C4-2B (cell line): Measurements from ENCODE around the gene ZNF280A.

ENCODE experiments used
- H3K27ac ChIP-seq: fragments of 450-650 bp; 2 replicates; pipeline ENCODE4 v1.5.1; 2017
- CTCF ChIP-seq: fragments of 450-650 bp; conservative IDR thresholded peaks from 2 replicates; pipeline ENCODE4 v1.5.1; 2017; ENCODE audit warnings: mild to moderate bottlenecking
- ZFX ChIP-seq: fragments of 450-650 bp; IDR thresholded peaks from 2 replicates; pipeline ENCODE4 v1.6.1; 2017

Gene ZNF280A

GRCh38 chr22:22556578-22556977 is 36.5 kb upstream of the ZNF280A start:
- H3K27ac ChIP-seq, result no peak overlapping the region; the same call in 1 of the 2 replicates
- no peak for TF ChIP-seq ZFX

- H3K27ac ChIP-seq, result no peak overlapping the region
- TF ChIP-seq ZFX (no peak), CTCF (no peak)
These were observed 35.5 kb upstream of the ZNF280A start for GRCh38 chr22:22555596-22555995.

- TF ChIP-seq ZFX, result no peak
- no peak for TF ChIP-seq CTCF
- no peak overlapping the region for H3K27ac ChIP-seq
These were observed 34.7 kb upstream of the ZNF280A start for GRCh38 chr22:22554587-22555284.

GRCh38 chr22:22553735-22554586 is 33.9 kb upstream of the ZNF280A start:
- no peak for TF ChIP-seq CTCF
- H3K27ac ChIP-seq, result no peak overlapping the region

GRCh38 chr22:22553141-22553540 is 33.1 kb upstream of the ZNF280A start:
- no peak overlapping the region for H3K27ac ChIP-seq
- no peak for TF ChIP-seq CTCF
- TF ChIP-seq ZFX, result no peak

- TF ChIP-seq ZFX (no peak), CTCF (no peak)
- no peak overlapping the region for H3K27ac ChIP-seq
These were observed 32.6 kb upstream of the ZNF280A start for GRCh38 chr22:22552630-22553029.

- TF ChIP-seq CTCF (no peak), ZFX (no peak)
- no peak overlapping the region for H3K27ac ChIP-seq
These were observed 30.8 kb upstream of the ZNF280A start for GRCh38 chr22:22550789-22551434.
